ENCODE results near the gene HSD11B2.

The HSD11B2 gene

GRCh38 chr16:67431775-67432505 lies 1.0 kb downstream of the HSD11B2 start:
- no peak for TF ChIP-seq CTCF (conservative IDR thresholded peaks at IDR 0.05; ENCODE audit: low read length)
- no peak for DNase-seq (ENCODE audit: low read depth)
- H3K4me3 ChIP-seq (ENCODE audit: low read length) = peak overlapping the region; percentile 36; the same call in 1 of the 2 replicates

DNA sequence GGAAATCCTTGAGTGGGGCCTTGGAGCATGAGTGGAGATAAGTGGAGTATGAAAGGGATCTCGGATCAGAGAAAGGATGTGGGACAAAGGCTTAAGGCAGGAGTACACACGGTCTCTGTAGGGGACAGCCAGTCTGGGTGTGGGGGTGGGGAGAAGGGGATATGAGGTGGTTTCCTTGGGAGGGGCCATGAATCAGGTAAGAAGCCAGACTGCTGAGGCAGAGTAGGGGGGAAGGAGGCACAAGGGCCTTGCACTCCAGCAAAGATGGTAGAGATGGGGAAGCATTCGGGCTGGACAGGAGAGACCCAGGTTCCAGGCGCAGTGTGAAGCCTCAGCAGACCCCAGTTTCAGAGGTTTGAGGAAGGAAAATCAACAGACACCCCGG lies 1.6 kb downstream of the HSD11B2 start:
- DNase-seq (ENCODE audit: low read depth) = no peak
- no peak overlapping the region for H3K4me3 ChIP-seq (ENCODE audit: low read length)
- TF ChIP-seq CTCF (conservative IDR thresholded peaks at IDR 0.05; ENCODE audit: low read length) = no peak

GRCh38 chr16:67433131-67433719 lies 2.3 kb downstream of the HSD11B2 start:
- TF ChIP-seq CTCF (conservative IDR thresholded peaks at IDR 0.05; ENCODE audit: low read length) = no peak
- no peak for DNase-seq (ENCODE audit: low read depth)
- no peak overlapping the region for H3K4me3 ChIP-seq (ENCODE audit: low read length)

GRCh38 chr16:67435758-67436164 lies 4.8 kb downstream of the HSD11B2 start:
- TF ChIP-seq CTCF (conservative IDR thresholded peaks at IDR 0.05; ENCODE audit: low read length) = no peak
- DNase-seq (ENCODE audit: low read depth) = no peak
- H3K4me3 ChIP-seq (ENCODE audit: low read length) = no peak overlapping the region

DNA sequence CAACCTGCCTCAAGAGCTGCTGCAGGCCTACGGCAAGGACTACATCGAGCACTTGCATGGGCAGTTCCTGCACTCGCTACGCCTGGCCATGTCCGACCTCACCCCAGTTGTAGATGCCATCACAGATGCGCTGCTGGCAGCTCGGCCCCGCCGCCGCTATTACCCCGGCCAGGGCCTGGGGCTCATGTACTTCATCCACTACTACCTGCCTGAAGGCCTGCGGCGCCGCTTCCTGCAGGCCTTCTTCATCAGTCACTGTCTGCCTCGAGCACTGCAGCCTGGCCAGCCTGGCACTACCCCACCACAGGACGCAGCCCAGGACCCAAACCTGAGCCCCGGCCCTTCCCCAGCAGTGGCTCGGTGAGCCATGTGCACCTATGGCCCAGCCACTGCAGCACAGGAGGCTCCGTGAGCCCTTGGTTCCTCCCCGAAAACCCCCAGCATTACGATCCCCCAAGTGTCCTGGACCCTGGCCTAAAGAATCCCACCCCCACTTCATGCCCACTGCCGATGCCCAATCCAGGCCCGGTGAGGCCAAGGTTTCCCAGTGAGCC lies 5.8 kb downstream of the HSD11B2 start:
- TF ChIP-seq CTCF (conservative IDR thresholded peaks at IDR 0.05; ENCODE audit: low read length) = no peak
- no peak for DNase-seq (ENCODE audit: low read depth)
- no peak overlapping the region for H3K4me3 ChIP-seq (ENCODE audit: low read length)

DNA sequence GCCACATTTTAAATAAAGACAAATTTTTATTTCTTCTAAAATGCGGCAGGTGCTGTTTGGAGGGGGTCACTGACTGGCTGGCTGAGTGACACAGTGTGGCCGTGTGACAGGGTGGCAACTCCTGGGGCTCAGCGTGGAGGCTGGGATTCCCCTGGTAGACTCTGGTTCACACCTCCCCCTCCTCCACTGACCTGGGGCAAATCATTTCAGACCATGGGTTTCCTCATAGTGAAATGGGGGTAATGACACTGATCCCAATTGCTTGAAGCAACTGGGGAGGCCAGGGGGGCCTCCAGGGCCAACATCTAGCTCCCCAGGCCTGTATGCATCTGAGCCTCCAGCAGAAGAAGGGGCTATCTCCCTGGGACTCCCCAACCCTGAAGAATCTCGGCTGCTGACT lies 6.6 kb downstream of the HSD11B2 start:
- DNase-seq (ENCODE audit: low read depth) = no peak
- no peak overlapping the region for H3K4me3 ChIP-seq (ENCODE audit: low read length)
- no peak for TF ChIP-seq CTCF (conservative IDR thresholded peaks at IDR 0.05; ENCODE audit: low read length)

Measured in AG10803 (cell line).